Measurements from ENCODE around the gene MYO5B. TPM values are rescaled to one million over a fixed set of nuclear protein-coding genes. Genes with fewer than 3 reads are reported as not detected.

MYO5B gene
- total RNA-seq, 4 donors from 2014 or later = 0.63 to 31.0 (median 13.0) TPM

- ATAC-seq (ENCODE audit: low FRiP score) = no peak
- TF ChIP-seq CTCF (IDR thresholded peaks at IDR 0.05) = no peak
- DNase-seq (ENCODE audit: low spot score) = no peak
These were observed 195.8 kb downstream of the MYO5B start for GRCh38 chr18:49999128-49999527.

- no peak for TF ChIP-seq CTCF (IDR thresholded peaks at IDR 0.05)
- no peak for DNase-seq (ENCODE audit: low spot score)
- no peak for ATAC-seq (ENCODE audit: low FRiP score)
These were observed 197.4 kb downstream of the MYO5B start for GRCh38 chr18:49997558-49997957.

GRCh38 chr18:49994410-49994809, 200.5 kb downstream of the MYO5B start:
- TF ChIP-seq CTCF (IDR thresholded peaks at IDR 0.05) = no peak
- ATAC-seq (ENCODE audit: low FRiP score) = no peak
- DNase-seq (ENCODE audit: low spot score) = no peak

GRCh38 chr18:49993299-49993698, 201.6 kb downstream of the MYO5B start:
- no peak for DNase-seq (ENCODE audit: low spot score)
- no peak for TF ChIP-seq CTCF (IDR thresholded peaks at IDR 0.05)
- ATAC-seq (ENCODE audit: low FRiP score) = no peak

- DNase-seq (ENCODE audit: low spot score) = no peak
- TF ChIP-seq CTCF (IDR thresholded peaks at IDR 0.05) = no peak
- ATAC-seq (ENCODE audit: low FRiP score) = no peak
These were observed 206.2 kb downstream of the MYO5B start for GRCh38 chr18:49988733-49989132.

GRCh38 chr18:49988101-49988500, 206.8 kb downstream of the MYO5B start:
- ATAC-seq (ENCODE audit: low FRiP score) (no peak), DNase-seq (ENCODE audit: low spot score) (no peak)
- no peak for TF ChIP-seq CTCF (IDR thresholded peaks at IDR 0.05)

GRCh38 chr18:49985236-49985635, 209.7 kb downstream of the MYO5B start:
- DNase-seq (ENCODE audit: low spot score) = no peak
- no peak for TF ChIP-seq CTCF (IDR thresholded peaks at IDR 0.05)

More at GRCh38 chr18:49985236-49985635, 209.7 kb downstream of the MYO5B start:
- no peak for ATAC-seq (ENCODE audit: low FRiP score)

All from omental fat pad (tissue), 4 donors.